ENCODE results near the gene HELZ.

DNA sequence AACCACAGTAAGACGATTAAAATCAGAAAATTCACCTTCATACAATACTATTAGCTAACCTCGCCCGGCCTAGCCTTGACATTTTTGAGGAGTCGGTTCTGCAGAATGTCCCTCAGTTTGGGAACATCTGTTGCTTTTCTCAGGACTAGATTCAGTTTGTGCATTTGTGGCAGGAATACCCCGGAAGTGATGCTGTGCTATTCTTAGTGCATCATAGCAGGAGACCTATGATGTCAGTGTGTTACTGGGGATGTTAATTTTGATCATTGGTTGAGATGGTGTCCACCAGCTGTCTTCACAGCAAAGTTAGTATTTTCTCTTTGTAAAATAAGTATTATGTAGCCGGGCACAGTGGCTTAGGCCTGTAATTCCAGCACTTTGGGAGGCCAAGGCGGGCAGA is 21.5 kb upstream of the HELZ start:
- no peak for TF ChIP-seq POLR2A (IDR thresholded peaks at IDR 0.05)
- TF ChIP-seq, protein P1, sequence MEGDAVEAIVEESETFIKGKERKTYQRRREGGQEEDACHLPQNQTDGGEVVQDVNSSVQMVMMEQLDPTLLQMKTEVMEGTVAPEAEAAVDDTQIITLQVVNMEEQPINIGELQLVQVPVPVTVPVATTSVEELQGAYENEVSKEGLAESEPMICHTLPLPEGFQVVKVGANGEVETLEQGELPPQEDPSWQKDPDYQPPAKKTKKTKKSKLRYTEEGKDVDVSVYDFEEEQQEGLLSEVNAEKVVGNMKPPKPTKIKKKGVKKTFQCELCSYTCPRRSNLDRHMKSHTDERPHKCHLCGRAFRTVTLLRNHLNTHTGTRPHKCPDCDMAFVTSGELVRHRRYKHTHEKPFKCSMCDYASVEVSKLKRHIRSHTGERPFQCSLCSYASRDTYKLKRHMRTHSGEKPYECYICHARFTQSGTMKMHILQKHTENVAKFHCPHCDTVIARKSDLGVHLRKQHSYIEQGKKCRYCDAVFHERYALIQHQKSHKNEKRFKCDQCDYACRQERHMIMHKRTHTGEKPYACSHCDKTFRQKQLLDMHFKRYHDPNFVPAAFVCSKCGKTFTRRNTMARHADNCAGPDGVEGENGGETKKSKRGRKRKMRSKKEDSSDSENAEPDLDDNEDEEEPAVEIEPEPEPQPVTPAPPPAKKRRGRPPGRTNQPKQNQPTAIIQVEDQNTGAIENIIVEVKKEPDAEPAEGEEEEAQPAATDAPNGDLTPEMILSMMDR (IDR thresholded peaks at IDR 0.05) = no peak

Measured in prostate gland (tissue), 2 donors.